Endothelial cell of umbilical vein (primary cell): ENCODE results near the gene MRAP. TPM values are rescaled to one million over a fixed set of nuclear protein-coding genes. Genes with fewer than 3 reads are reported as not detected.

Experiments used
- BruUV-seq: library from RNA; stranded (reverse); fragments of 400-500 nt; replicated peaks from 2 replicates; lab custom pipeline; 2021; lab: Mats Ljungman, UMichigan
- CTCF ChIA-PET: fragments of 300-600, 350-600 bp; sonication (Branson Sonifier 250); formaldehyde crosslinking; loops from one replicate; lab custom pipeline; 2021; ENCODE audit warnings: antibody characterized with exemption, inconsistent platforms; lab: Charles Lee
- POLR2A ChIA-PET: fragments of 300-600, 350-600 bp; sonication (Branson Sonifier 250); formaldehyde crosslinking; loops from one replicate; lab custom pipeline; 2021; ENCODE audit warnings: antibody characterized with exemption, inconsistent platforms; lab: Charles Lee
- DNase-seq: peaks from one replicate; pipeline ENCODE4 v3.0.0-alpha.2; 2011; ENCODE audit warnings: low read depth, low spot score
- FAIRE-seq: peaks from 2 replicates; lab custom pipeline; 2011; peaks lifted over from hg19 to GRCh38; lab: Jason Lieb, UNC
- H2AFZ ChIP-seq: 2 replicates; pipeline ENCODE4 v1.6.0; 2012; ENCODE audit warnings: low read depth, low read length, control low read depth, inconsistent platforms
- H3K27ac ChIP-seq: 2 replicates; pipeline ENCODE4 v1.5.1; 2011; ENCODE audit warnings: low read depth, mild to moderate bottlenecking, control low read depth, low read length, moderate library complexity; ENCODE audit not compliant: insufficient read depth
- H3K27me3 ChIP-seq, 2 experiments: 2 replicates each; pipeline versions ENCODE4 v1.6.0 to v1.6.1; 2011; ENCODE audit warnings: low read length in 2 of 2, mixed read lengths in 1 of 2; ENCODE audit not compliant: control insufficient read depth in 2 of 2, insufficient read depth in 2 of 2
- H3K36me3 ChIP-seq, 2 experiments: 2 replicates in 1 of 2; 3 replicates in 1 of 2; pipeline ENCODE4 v1.5.1; 2011; ENCODE audit warnings: low read length in 2 of 2, mild to moderate bottlenecking in 1 of 2, moderate library complexity in 1 of 2; ENCODE audit not compliant: control insufficient read depth in 2 of 2, insufficient read depth in 2 of 2; ENCODE audit errors: extremely low read depth in 1 of 2
- H3K4me1 ChIP-seq: 3 replicates; pipeline ENCODE4 v1.5.1; 2011; ENCODE audit warnings: mild to moderate bottlenecking, low read length; ENCODE audit not compliant: control insufficient read depth, insufficient read depth; ENCODE audit errors: extremely low read depth
- H3K4me2 ChIP-seq: 2 replicates; pipeline ENCODE4 v1.6.1; 2011; ENCODE audit warnings: low read length, control low read depth, mixed read lengths; ENCODE audit not compliant: insufficient read depth
- H3K4me3 ChIP-seq, 3 experiments: fragments of 200-600 bp in 1 of 3; sonication (generic), shearing (Covaris generic) in 1 of 3; replicated peaks in 1 of 3; 2 replicates each; pipeline ENCODE4 v1.5.1; 2011 to 2016; ENCODE audit warnings: control low read depth in 3 of 3, low read length in 3 of 3, mild to moderate bottlenecking in 2 of 3, inconsistent platforms in 1 of 3, low read depth in 1 of 3, moderate library complexity in 1 of 3; ENCODE audit not compliant: insufficient read depth in 1 of 3
- H3K79me2 ChIP-seq: 2 replicates; pipeline ENCODE4 v1.6.0; 2012; ENCODE audit warnings: low read length, inconsistent platforms; ENCODE audit not compliant: control insufficient read depth, insufficient read depth
- H3K9ac ChIP-seq: replicated peaks from 2 replicates; pipeline ENCODE3; 2011; ENCODE audit warnings: low read length, control low read depth; ENCODE audit not compliant: insufficient read depth; ENCODE audit errors: extremely low read depth
- H3K9me1 ChIP-seq: replicated peaks from 3 replicates; pipeline ENCODE4 v1.6.0; 2011; ENCODE audit warnings: mild to moderate bottlenecking, low read length; ENCODE audit not compliant: control insufficient read depth, insufficient read depth; ENCODE audit errors: extremely low read depth
- H3K9me3 ChIP-seq: replicated peaks from 2 replicates; pipeline ENCODE4 v1.5.1; 2012; ENCODE audit warnings: low read length, inconsistent platforms; ENCODE audit not compliant: control insufficient read depth, insufficient read depth
- H4K20me1 ChIP-seq: replicated peaks from 2 replicates; pipeline ENCODE3; 2011; ENCODE audit warnings: mild to moderate bottlenecking, low read length; ENCODE audit not compliant: control insufficient read depth, insufficient read depth; ENCODE audit errors: extremely low read depth
- EZH2 ChIP-seq: IDR thresholded peaks from 2 replicates; pipeline ENCODE4 v1.6.1; 2012; ENCODE audit warnings: borderline replicate concordance, low read depth, mild to moderate bottlenecking, moderate library complexity, low read length, inconsistent platforms; ENCODE audit not compliant: severe bottlenecking
- FOS ChIP-seq: IDR thresholded peaks from 2 replicates; pipeline ENCODE4 v1.6.1; 2011; ENCODE audit warnings: mild to moderate bottlenecking, low read length, moderate library complexity, borderline replicate concordance; ENCODE audit not compliant: insufficient read depth
- GATA2 ChIP-seq: IDR thresholded peaks from 2 replicates; pipeline ENCODE4 v1.7.0; 2011; ENCODE audit warnings: low read depth, mild to moderate bottlenecking, moderate library complexity, mixed read lengths, low read length; ENCODE audit not compliant: insufficient read length, insufficient read depth
- JUN ChIP-seq: IDR thresholded peaks from 2 replicates; pipeline ENCODE4 v1.6.1; 2011; ENCODE audit warnings: borderline replicate concordance, low read depth; ENCODE audit not compliant: insufficient read length, insufficient read depth
- MYC ChIP-seq: IDR thresholded peaks from one replicate; pipeline ENCODE4 v1.6.1; 2011; ENCODE audit warnings: mild to moderate bottlenecking, low read depth, low read length
- POLR2A ChIP-seq: IDR thresholded peaks from 2 replicates; pipeline ENCODE4 v1.6.1; 2012; ENCODE audit warnings: low read depth, mild to moderate bottlenecking, control low read depth, low read length
- POLR2AphosphoS5 ChIP-seq: IDR thresholded peaks from 2 replicates; pipeline ENCODE4 v1.6.1; 2012; ENCODE audit warnings: low read depth, mild to moderate bottlenecking, control low read depth, low read length, moderate library complexity; ENCODE audit not compliant: insufficient read depth
- dilution Hi-C: fragments of 300-500 bp; cut with MboI; formaldehyde crosslinking; loops from one replicate; pipeline ENCODE4 v1.15.0; 2019; ENCODE audit warnings: low sequenced_read_pairs; ENCODE audit not compliant: extremely low pct_ligation_motif_present
- intact Hi-C: fragments of 100-400 bp; cut with micrococcal nuclease; formaldehyde crosslinking; loops from one replicate; pipeline ENCODE4 v1.10.0; 2022
- polyA plus RNA-seq, 4 experiments: library from polyadenylated mRNA; depleted of rRNA in 3 of 4; stranded (reverse) in 3 of 4; unstranded in 1 of 4; fragments of >200 nt; gene quantifications; 2 replicates each; pipeline versions ENCODE4 v1.2.1 to v1.2.3, GENCODE V29; 2011 to 2012; ENCODE audit warnings: missing spikeins in 1 of 4
- total RNA-seq: library from RNA; stranded (reverse); gene quantifications from 2 replicates; pipeline ENCODE4 v1.2.3, GENCODE V29; 2021
- TF ChIP-seq, protein P1 (sequence below), 2 donors: IDR thresholded peaks; 1 replicate in 1 of 2; 2 replicates in 1 of 2; pipeline ENCODE4 v1.5.1; 2011; ENCODE audit warnings: low read length in 2 of 2, mild to moderate bottlenecking in 2 of 2, moderate library complexity in 2 of 2, control low read depth in 1 of 2, inconsistent platforms in 1 of 2, low read depth in 1 of 2; ENCODE audit not compliant: insufficient read depth in 1 of 2; ENCODE audit errors: extremely low read depth in 1 of 2
- TF ChIP-seq, protein P2 (sequence below): IDR thresholded peaks from 2 replicates; pipeline ENCODE4 v1.6.1; 2011; ENCODE audit not compliant: insufficient read depth, insufficient read length

MRAP gene
- total and polyA plus RNA-seq, 2 donors (not counting 3 experiments of a cell fraction or from before 2014, with no cell fraction given): not detected

DNA sequence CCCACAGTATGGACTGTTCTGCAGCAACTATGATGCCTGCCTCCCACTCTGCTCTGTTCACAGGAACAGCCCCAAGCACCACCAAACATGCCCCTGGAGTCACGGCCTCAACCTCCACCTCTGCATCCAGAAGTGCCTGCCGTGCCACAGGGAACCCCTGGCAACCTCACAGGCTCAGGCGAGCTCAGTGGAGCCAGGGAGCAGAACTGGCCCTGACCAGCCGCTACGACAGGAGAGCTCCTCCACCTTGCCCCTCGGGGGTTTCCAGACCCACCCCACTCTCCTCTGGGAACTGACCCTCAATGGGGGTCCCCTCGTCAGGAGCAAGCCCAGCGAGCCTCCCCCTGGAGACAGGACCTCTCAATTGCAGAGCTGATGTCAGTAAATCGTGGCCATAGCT, 13.0 kb downstream of the MRAP start:
- H3K4me1 ChIP-seq: no peaks in the 10 kb centered on the region
- H3K4me2 ChIP-seq: no peak overlapping the region
- dilution Hi-C loops: no loop called here
- no TSS peak for BruUV-seq
- ChIA-PET CTCF (interaction anchor here (0.6 kb wide), 1 partner anchor 289 kb away, joined by 3 read pairs; no protein-coding TSS in a partner anchor), POLR2A (interaction anchor here (0.6 kb wide), 1 partner anchor 301 kb away, joined by 5 read pairs; the partner anchor contains the start of gene CFAP298)
- H3K36me3 ChIP-seq: peaks cover 5 to 8% of the 10 kb centered on the region in 2 experiments
- no peak for TF ChIP-seq FOS
- no peaks in the 10 kb centered on the region for H3K9me3 ChIP-seq
- H3K79me2 ChIP-seq: no peaks in the 10 kb centered on the region
- no peaks in the 10 kb centered on the region for H4K20me1 ChIP-seq
- no peak for FAIRE-seq
- H3K9ac ChIP-seq: no peak overlapping the region
- no peak overlapping the region for H2AFZ ChIP-seq
- H3K4me3 ChIP-seq: no peak overlapping the region
- no peaks in the 10 kb centered on the region for H3K9me1 ChIP-seq
- intact Hi-C loops: no loop called here
- no peak overlapping the region for H3K27ac ChIP-seq
- no peak for DNase-seq
- no peaks in the 10 kb centered on the region for H3K27me3 ChIP-seq

DNA sequence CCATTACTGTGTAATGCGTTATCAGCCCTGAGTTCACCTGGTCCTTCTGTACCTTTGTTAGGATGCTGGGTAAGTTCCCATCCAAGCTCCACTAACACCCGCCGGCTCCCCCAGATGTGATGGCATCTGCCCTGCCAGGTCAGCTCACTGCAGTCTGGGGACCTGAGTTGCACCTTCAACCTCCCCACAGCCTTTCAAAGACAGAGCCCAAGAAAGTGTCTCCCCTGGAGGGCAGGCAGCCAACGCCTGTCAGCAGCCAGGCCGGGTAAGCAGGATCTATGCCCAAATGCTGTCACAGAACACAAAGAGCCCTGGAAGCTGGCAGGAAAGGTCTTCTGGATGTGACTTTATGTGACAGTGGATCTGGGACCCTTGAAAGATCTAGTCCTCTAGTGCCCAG, 13.7 kb downstream of the MRAP start:
- Histone ChIP-seq H3K4me2 (no peak overlapping the region), H3K4me1 (no peaks in the 10 kb centered on the region), H3K36me3 (peaks cover 10 to 11% of the 10 kb centered on the region in 2 experiments), H3K9me1 (no peaks in the 10 kb centered on the region), H3K4me3 (no peak overlapping the region), H4K20me1 (no peaks in the 10 kb centered on the region), H3K9ac (no peak overlapping the region), H3K27ac (no peak overlapping the region), H3K27me3 (no peaks in the 10 kb centered on the region), H2AFZ (no peak overlapping the region), H3K79me2 (no peaks in the 10 kb centered on the region), H3K9me3 (no peaks in the 10 kb centered on the region)
- BruUV-seq: no TSS peak
- ChIA-PET CTCF (no interaction called here), POLR2A (no interaction called here)
- no peak for FAIRE-seq
- intact Hi-C loops: no loop called here
- DNase-seq: no peak
- no peak for TF ChIP-seq MYC
- TF ChIP-seq JUN: no peak
- TF ChIP-seq, protein P1, sequence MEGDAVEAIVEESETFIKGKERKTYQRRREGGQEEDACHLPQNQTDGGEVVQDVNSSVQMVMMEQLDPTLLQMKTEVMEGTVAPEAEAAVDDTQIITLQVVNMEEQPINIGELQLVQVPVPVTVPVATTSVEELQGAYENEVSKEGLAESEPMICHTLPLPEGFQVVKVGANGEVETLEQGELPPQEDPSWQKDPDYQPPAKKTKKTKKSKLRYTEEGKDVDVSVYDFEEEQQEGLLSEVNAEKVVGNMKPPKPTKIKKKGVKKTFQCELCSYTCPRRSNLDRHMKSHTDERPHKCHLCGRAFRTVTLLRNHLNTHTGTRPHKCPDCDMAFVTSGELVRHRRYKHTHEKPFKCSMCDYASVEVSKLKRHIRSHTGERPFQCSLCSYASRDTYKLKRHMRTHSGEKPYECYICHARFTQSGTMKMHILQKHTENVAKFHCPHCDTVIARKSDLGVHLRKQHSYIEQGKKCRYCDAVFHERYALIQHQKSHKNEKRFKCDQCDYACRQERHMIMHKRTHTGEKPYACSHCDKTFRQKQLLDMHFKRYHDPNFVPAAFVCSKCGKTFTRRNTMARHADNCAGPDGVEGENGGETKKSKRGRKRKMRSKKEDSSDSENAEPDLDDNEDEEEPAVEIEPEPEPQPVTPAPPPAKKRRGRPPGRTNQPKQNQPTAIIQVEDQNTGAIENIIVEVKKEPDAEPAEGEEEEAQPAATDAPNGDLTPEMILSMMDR (IDR thresholded peaks at IDR 0.05; ENCODE audit: extremely low read depth in 1 of 2, insufficient read depth in 1 of 2, low read depth in 1 of 2, low read length in 2 of 2): no peak
- TF ChIP-seq FOS: no peak
- no peak for TF ChIP-seq GATA2
- TF ChIP-seq, protein P2, sequence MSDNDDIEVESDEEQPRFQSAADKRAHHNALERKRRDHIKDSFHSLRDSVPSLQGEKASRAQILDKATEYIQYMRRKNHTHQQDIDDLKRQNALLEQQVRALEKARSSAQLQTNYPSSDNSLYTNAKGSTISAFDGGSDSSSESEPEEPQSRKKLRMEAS: no peak
- TF ChIP-seq POLR2AphosphoS5: no peak
- TF ChIP-seq EZH2: no peak
- TF ChIP-seq POLR2A: no peak
- dilution Hi-C loops: no loop called here
